Neural cell (in vitro differentiated cells): Measurements from ENCODE around the gene TFCP2. TPM values are rescaled to one million over a fixed set of nuclear protein-coding genes. Genes with fewer than 3 reads are reported as not detected.

Experiments used
- H2AFZ ChIP-seq: fragments of 200-600, 300-800 bp; sonication (generic), shearing (Covaris generic); 2 replicates; pipeline ENCODE4 v1.6.0; 2014; ENCODE audit warnings: low read depth, mild to moderate bottlenecking, antibody characterized with exemption, low read length, moderate library complexity
- H3F3A ChIP-seq: fragments of 200-600 bp; shearing (Covaris generic); 2 replicates; pipeline ENCODE4 v1.6.1; 2016; ENCODE audit warnings: mild to moderate bottlenecking, moderate library complexity, mixed read lengths, antibody characterized with exemption, low read length; ENCODE audit not compliant: insufficient read depth, poor library complexity, severe bottlenecking
- H3K27ac ChIP-seq: fragments of 200-600, 300-800 bp; sonication (generic), shearing (Covaris generic); 2 replicates; pipeline ENCODE4 v1.5.1; 2014; ENCODE audit warnings: mild to moderate bottlenecking, low read length, moderate library complexity
- H3K27me3 ChIP-seq: fragments of 300-800, 200-600 bp; sonication (generic), shearing (Covaris generic); 2 replicates; pipeline ENCODE4 v1.6.0; 2014; ENCODE audit warnings: mild to moderate bottlenecking, low read depth, low read length, moderate library complexity; ENCODE audit not compliant: insufficient read depth
- H3K36me3 ChIP-seq: fragments of 300-800, 200-600 bp; sonication (generic), shearing (Covaris generic); 2 replicates; pipeline ENCODE4 v1.5.1; 2014; ENCODE audit warnings: mild to moderate bottlenecking, antibody characterized with exemption, low read length, moderate library complexity; ENCODE audit not compliant: insufficient read depth
- H3K4me2 ChIP-seq: fragments of 300-800, 200-600 bp; sonication (generic), shearing (Covaris generic); 2 replicates; pipeline ENCODE4 v1.6.0; 2014; ENCODE audit warnings: mild to moderate bottlenecking, low read length
- H3K4me3 ChIP-seq: fragments of 300-800, 200-600 bp; sonication (generic), shearing (Covaris generic); 2 replicates; pipeline ENCODE4 v1.5.1; 2014; ENCODE audit warnings: mild to moderate bottlenecking, low read length, moderate library complexity
- H3K79me2 ChIP-seq: fragments of 200-600 bp; shearing (Covaris generic); replicated peaks from 2 replicates; pipeline ENCODE4 v1.6.0; 2014; ENCODE audit warnings: mild to moderate bottlenecking, low read length, moderate library complexity; ENCODE audit not compliant: insufficient read depth
- H3K9ac ChIP-seq: fragments of 300-800, 200-600 bp; sonication (generic), shearing (Covaris generic); 2 replicates; pipeline ENCODE4 v1.6.1; 2016; ENCODE audit warnings: mild to moderate bottlenecking, low read length, mixed read lengths
- H3K9me2 ChIP-seq: fragments of 200-600 bp; shearing (Covaris generic); 2 replicates; pipeline ENCODE4 v1.6.1; 2016; ENCODE audit warnings: mild to moderate bottlenecking, low read length, mixed read lengths; ENCODE audit not compliant: insufficient read depth
- H3K9me3 ChIP-seq: fragments of 200-600, 300-800 bp; sonication (generic), shearing (Covaris generic); 2 replicates; pipeline ENCODE4 v1.6.1; 2016; ENCODE audit warnings: mild to moderate bottlenecking, mixed run types, low read length, moderate library complexity, mixed read lengths
- H4K20me1 ChIP-seq: fragments of 200-600 bp; shearing (Covaris generic); 2 replicates; pipeline ENCODE4 v1.6.1; 2016; ENCODE audit warnings: mild to moderate bottlenecking, mixed run types; ENCODE audit not compliant: insufficient read depth
- CTCF ChIP-seq: fragments of 450-650 bp; IDR thresholded peaks from 2 replicates; pipeline ENCODE4 v1.5.1; 2014; ENCODE audit warnings: antibody characterized with exemption, mild to moderate bottlenecking, moderate library complexity; ENCODE audit not compliant: poor library complexity, severe bottlenecking
- EP300 ChIP-seq: fragments of 450-650 bp; conservative IDR thresholded peaks from 2 replicates; pipeline ENCODE4 v1.6.1; 2014; ENCODE audit warnings: antibody characterized with exemption, mild to moderate bottlenecking, moderate library complexity; ENCODE audit not compliant: poor library complexity, severe bottlenecking
- EZH2 ChIP-seq: fragments of 200-600, 300-800 bp; shearing (Covaris generic), sonication (generic); IDR thresholded peaks from 2 replicates; pipeline ENCODE4 v1.6.1; 2014; ENCODE audit warnings: antibody characterized with exemption, low read length, borderline replicate concordance, mild to moderate bottlenecking; ENCODE audit not compliant: insufficient read depth, poor library complexity, severe bottlenecking
- MXI1 ChIP-seq: fragments of 450-650 bp; conservative IDR thresholded peaks from 2 replicates; pipeline ENCODE4 v1.6.1; 2014; ENCODE audit warnings: antibody characterized with exemption, mild to moderate bottlenecking; ENCODE audit not compliant: poor library complexity, severe bottlenecking
- POLR2AphosphoS5 ChIP-seq: IDR thresholded peaks from 2 replicates; pipeline ENCODE4 v1.6.1; 2012
- RAD21 ChIP-seq: fragments of 450-650 bp; conservative IDR thresholded peaks from 2 replicates; pipeline ENCODE4 v1.6.1; 2014; ENCODE audit warnings: antibody characterized with exemption, mild to moderate bottlenecking, moderate library complexity
- REST ChIP-seq: IDR thresholded peaks from 2 replicates; pipeline ENCODE4 v1.6.1; 2012; ENCODE audit warnings: borderline replicate concordance
- SMC3 ChIP-seq: fragments of 450-650 bp; conservative IDR thresholded peaks from 2 replicates; pipeline ENCODE4 v1.6.1; 2014; ENCODE audit warnings: antibody characterized with exemption, mild to moderate bottlenecking, moderate library complexity; ENCODE audit not compliant: poor library complexity
- TAF1 ChIP-seq: IDR thresholded peaks from 2 replicates; pipeline ENCODE4 v1.6.1; 2012; ENCODE audit warnings: low read depth
- polyA plus RNA-seq: library from polyadenylated mRNA; depleted of rRNA; stranded (reverse); fragments of >200 nt; gene quantifications from 2 replicates; pipeline ENCODE4 v1.2.3, GENCODE V29; 2014

The TFCP2 gene
- polyA plus RNA-seq, 1 donor from 2014 or later, result 28.6 TPM

DNA sequence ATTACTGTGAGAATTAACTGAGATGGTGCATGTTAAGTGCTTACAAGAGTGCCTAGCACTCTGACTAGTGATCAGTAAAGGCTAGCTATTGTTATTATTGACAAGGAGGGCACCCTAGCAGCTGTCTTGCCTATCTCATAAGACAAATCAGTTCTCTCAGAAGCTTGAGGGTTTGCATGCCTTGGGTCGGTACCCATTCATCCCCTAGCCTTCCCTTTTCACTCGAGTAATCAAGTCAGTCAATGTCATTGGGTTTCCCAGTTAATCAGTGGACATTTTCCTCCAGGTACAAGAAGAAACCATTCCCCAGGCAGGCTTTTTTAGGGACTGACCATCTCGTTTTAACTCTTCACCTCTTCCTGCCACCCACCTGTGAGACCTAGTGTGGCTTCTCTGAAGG lies 10.4 kb upstream of the TFCP2 start:
- H3F3A ChIP-seq, result no peaks in the 10 kb centered on the region
- no peak overlapping the region for H3K4me3 ChIP-seq
- H4K20me1 ChIP-seq, result no peaks in the 10 kb centered on the region
- H3K27ac ChIP-seq, result no peak overlapping the region
- H3K27me3 ChIP-seq, result no peaks in the 10 kb centered on the region
- no peaks in the 10 kb centered on the region for H3K36me3 ChIP-seq
- no peak overlapping the region for H2AFZ ChIP-seq
- no peaks in the 10 kb centered on the region for H3K79me2 ChIP-seq
- H3K9me3 ChIP-seq, result no peaks in the 10 kb centered on the region
- no peak overlapping the region for H3K4me2 ChIP-seq
- TF ChIP-seq POLR2AphosphoS5 (no peak), CTCF (no peak), REST (no peak), EZH2 (no peak), SMC3 (no peak), TAF1 (no peak), EP300 (no peak), RAD21 (no peak), MXI1 (no peak)
- no peaks in the 10 kb centered on the region for H3K9me2 ChIP-seq
- no peak overlapping the region for H3K9ac ChIP-seq

- no peaks in the 10 kb centered on the region for H3K79me2 ChIP-seq
- H2AFZ ChIP-seq, result no peak overlapping the region
- no peaks in the 10 kb centered on the region for H3K36me3 ChIP-seq
- no peaks in the 10 kb centered on the region for H3K9me3 ChIP-seq
- no peaks in the 10 kb centered on the region for H4K20me1 ChIP-seq
- no peaks in the 10 kb centered on the region for H3F3A ChIP-seq
- no peaks in the 10 kb centered on the region for H3K9me2 ChIP-seq
- H3K4me2 ChIP-seq, result no peak overlapping the region
- TF ChIP-seq TAF1, result no peak
- TF ChIP-seq MXI1, result no peak
- no peak overlapping the region for H3K9ac ChIP-seq
- H3K4me3 ChIP-seq, result no peak overlapping the region
- no peaks in the 10 kb centered on the region for H3K27me3 ChIP-seq
- H3K27ac ChIP-seq, result no peak overlapping the region
Observed at GRCh38 chr12:51181558-51181957, 8.6 kb upstream of the TFCP2 start.

DNA sequence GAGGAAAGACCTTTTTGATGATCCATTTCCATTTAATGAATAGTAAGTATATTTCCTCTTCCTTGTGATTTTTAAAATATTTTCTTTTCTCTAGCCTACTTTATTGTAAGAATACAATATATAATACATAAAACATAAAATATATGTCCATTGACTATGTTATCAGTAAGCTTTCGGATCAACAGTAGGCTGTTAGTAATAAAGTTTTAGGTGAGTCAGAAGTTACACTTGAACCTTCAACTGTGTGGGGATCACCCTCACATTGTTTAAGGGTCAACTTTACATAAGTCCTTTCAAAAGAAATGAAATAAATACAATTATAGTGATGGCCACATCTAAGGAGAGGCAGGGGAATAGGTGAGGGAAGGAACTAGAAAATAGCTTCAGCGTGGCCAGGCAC lies 5.0 kb upstream of the TFCP2 start:
- no peaks in the 10 kb centered on the region for H3K36me3 ChIP-seq
- H3K79me2 ChIP-seq, result no peaks in the 10 kb centered on the region
- H3K27me3 ChIP-seq, result no peaks in the 10 kb centered on the region
- no peak overlapping the region for H3K9ac ChIP-seq
- H3F3A ChIP-seq, result no peaks in the 10 kb centered on the region
- no peaks in the 10 kb centered on the region for H3K9me2 ChIP-seq
- no peak overlapping the region for H3K4me3 ChIP-seq
- H4K20me1 ChIP-seq, result no peaks in the 10 kb centered on the region
- no peaks in the 10 kb centered on the region for H3K9me3 ChIP-seq
- TF ChIP-seq EP300 (no peak), REST (no peak), POLR2AphosphoS5 (no peak), SMC3 (no peak), EZH2 (no peak), TAF1 (no peak), MXI1 (no peak), CTCF (no peak), RAD21 (no peak)
- H3K4me2 ChIP-seq, result no peak overlapping the region
- H3K27ac ChIP-seq, result no peak overlapping the region
- H2AFZ ChIP-seq, result no peak overlapping the region
